ENCODE data around the gene CD180. TPM values are rescaled to one million over a fixed set of nuclear protein-coding genes. Genes with fewer than 3 reads are reported as not detected.

Gene CD180
- total and polyA plus RNA-seq, 2 donors (not counting 3 experiments of a cell fraction or from before 2014, with no cell fraction given) = not detected

GRCh38 chr5:67243349-67243748 lies 46.8 kb upstream of the CD180 start:
- DNase-seq (ENCODE audit: low read depth, low spot score) (no peak), FAIRE-seq (no peak)
- intact Hi-C loops (cut with micrococcal nuclease) = loop anchor here (10.0 kb wide), 2 partner anchors 381 to 601 kb away; no protein-coding TSS in a partner anchor
- POLR2A ChIA-PET = no interaction called here
- no TSS peak for BruUV-seq (replicated peaks)
- Histone ChIP-seq H3K79me2 (ENCODE audit: control insufficient read depth, insufficient read depth, low read length) (no peaks in the 10 kb centered on the region), H3K9me3 (replicated peaks; ENCODE audit: control insufficient read depth, insufficient read depth, low read length) (no peaks in the 10 kb centered on the region), H2AFZ (ENCODE audit: low read depth, low read length) (no peak overlapping the region), H3K4me2 (ENCODE audit: insufficient read depth, low read length) (no peak overlapping the region), H3K9me1 (replicated peaks; ENCODE audit: control insufficient read depth, extremely low read depth, insufficient read depth, low read length) (no peaks in the 10 kb centered on the region), H3K4me1 (ENCODE audit: control insufficient read depth, extremely low read depth, insufficient read depth, low read length) (peaks cover 29% of the 10 kb centered on the region), H3K27ac (ENCODE audit: insufficient read depth, low read depth, low read length) (no peak overlapping the region), H3K4me3 (replicated peaks in 1 of 3; ENCODE audit: insufficient read depth in 1 of 3, low read depth in 1 of 3, low read length in 3 of 3) (no peak overlapping the region), H3K27me3 (ENCODE audit: control insufficient read depth in 2 of 2, insufficient read depth in 2 of 2, low read length in 2 of 2) (no peaks in the 10 kb centered on the region), H4K20me1 (replicated peaks; ENCODE audit: control insufficient read depth, extremely low read depth, insufficient read depth, low read length) (no peaks in the 10 kb centered on the region), H3K9ac (replicated peaks; ENCODE audit: extremely low read depth, insufficient read depth, low read length) (no peak overlapping the region), H3K36me3 (ENCODE audit: control insufficient read depth in 2 of 2, extremely low read depth in 1 of 2, insufficient read depth in 2 of 2, low read length in 2 of 2) (no peaks in the 10 kb centered on the region)
- CTCF ChIA-PET = no interaction called here
- TF ChIP-seq EZH2 (IDR thresholded peaks at IDR 0.05; ENCODE audit: borderline replicate concordance, low read depth, low read length, severe bottlenecking) = no peak
- TF ChIP-seq MYC (IDR thresholded peaks at IDR 0.05; ENCODE audit: low read depth, low read length) = no peak
- TF ChIP-seq POLR2A (IDR thresholded peaks at IDR 0.05; ENCODE audit: low read depth, low read length) = no peak
- TF ChIP-seq MAX (IDR thresholded peaks at IDR 0.05; ENCODE audit: insufficient read depth, insufficient read length) = no peak
- TF ChIP-seq POLR2AphosphoS5 (IDR thresholded peaks at IDR 0.05; ENCODE audit: insufficient read depth, low read depth, low read length) = no peak
- TF ChIP-seq JUN (IDR thresholded peaks at IDR 0.05; ENCODE audit: borderline replicate concordance, insufficient read depth, insufficient read length, low read depth) = no peak
- TF ChIP-seq, protein P1, sequence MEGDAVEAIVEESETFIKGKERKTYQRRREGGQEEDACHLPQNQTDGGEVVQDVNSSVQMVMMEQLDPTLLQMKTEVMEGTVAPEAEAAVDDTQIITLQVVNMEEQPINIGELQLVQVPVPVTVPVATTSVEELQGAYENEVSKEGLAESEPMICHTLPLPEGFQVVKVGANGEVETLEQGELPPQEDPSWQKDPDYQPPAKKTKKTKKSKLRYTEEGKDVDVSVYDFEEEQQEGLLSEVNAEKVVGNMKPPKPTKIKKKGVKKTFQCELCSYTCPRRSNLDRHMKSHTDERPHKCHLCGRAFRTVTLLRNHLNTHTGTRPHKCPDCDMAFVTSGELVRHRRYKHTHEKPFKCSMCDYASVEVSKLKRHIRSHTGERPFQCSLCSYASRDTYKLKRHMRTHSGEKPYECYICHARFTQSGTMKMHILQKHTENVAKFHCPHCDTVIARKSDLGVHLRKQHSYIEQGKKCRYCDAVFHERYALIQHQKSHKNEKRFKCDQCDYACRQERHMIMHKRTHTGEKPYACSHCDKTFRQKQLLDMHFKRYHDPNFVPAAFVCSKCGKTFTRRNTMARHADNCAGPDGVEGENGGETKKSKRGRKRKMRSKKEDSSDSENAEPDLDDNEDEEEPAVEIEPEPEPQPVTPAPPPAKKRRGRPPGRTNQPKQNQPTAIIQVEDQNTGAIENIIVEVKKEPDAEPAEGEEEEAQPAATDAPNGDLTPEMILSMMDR (IDR thresholded peaks at IDR 0.05; ENCODE audit: extremely low read depth in 1 of 2, insufficient read depth in 1 of 2, low read depth in 1 of 2, low read length in 2 of 2) = no peak
- no peak for TF ChIP-seq GATA2 (IDR thresholded peaks at IDR 0.05; ENCODE audit: insufficient read depth, insufficient read length, low read depth, low read length)
- TF ChIP-seq FOS (IDR thresholded peaks at IDR 0.05; ENCODE audit: borderline replicate concordance, insufficient read depth, low read length) = no peak
- dilution Hi-C loops (cut with MboI; ENCODE audit: extremely low pct_ligation_motif_present, low sequenced_read_pairs) = no loop called here
